Mesenchymal stem cell (in vitro differentiated cells and primary cell): ENCODE measurements around the gene YEATS4.

Experiments
- DNase-seq: peaks from one replicate; pipeline ENCODE4 v3.0.0-alpha.2; 2013
- H2AFZ ChIP-seq: one replicate; pipeline ENCODE4 v1.6.1; 2013; ENCODE audit warnings: low read depth, mild to moderate bottlenecking, control low read depth, inconsistent platforms, low read length, moderate library complexity
- H2AK5ac ChIP-seq: 2 replicates; pipeline ENCODE4 v1.6.1; 2013; ENCODE audit warnings: low read length, moderate library complexity, mild to moderate bottlenecking, inconsistent platforms; ENCODE audit not compliant: severe bottlenecking
- H2BK120ac ChIP-seq: one replicate; pipeline ENCODE4 v1.6.1; 2013; ENCODE audit warnings: low read depth, mild to moderate bottlenecking, inconsistent platforms, low read length, moderate library complexity
- H2BK12ac ChIP-seq, 2 experiments: one replicate each; pipeline ENCODE4 v1.6.1; 2013; ENCODE audit warnings: inconsistent platforms in 2 of 2, low read length in 2 of 2, mild to moderate bottlenecking in 2 of 2, moderate library complexity in 2 of 2, control low read depth in 1 of 2
- H2BK15ac ChIP-seq: one replicate; pipeline ENCODE4 v1.6.1; 2013; ENCODE audit warnings: mild to moderate bottlenecking, low read depth, inconsistent platforms; ENCODE audit not compliant: poor library complexity, severe bottlenecking
- H2BK5ac ChIP-seq: 2 replicates; pipeline ENCODE4 v1.6.1; 2013; ENCODE audit warnings: low read depth, mild to moderate bottlenecking, low read length, control low read depth, inconsistent platforms; ENCODE audit not compliant: poor library complexity, severe bottlenecking
- H3K14ac ChIP-seq, 2 experiments: one replicate each; pipeline ENCODE4 v1.6.1; 2013; ENCODE audit warnings: inconsistent platforms in 2 of 2, low read length in 2 of 2, control low read depth in 1 of 2, mild to moderate bottlenecking in 1 of 2, moderate library complexity in 1 of 2
- H3K18ac ChIP-seq, 2 experiments: one replicate each; pipeline ENCODE4 v1.6.1; 2013; ENCODE audit warnings: inconsistent platforms in 2 of 2, low read length in 2 of 2, control low read depth in 1 of 2, low read depth in 1 of 2, mild to moderate bottlenecking in 1 of 2
- H3K23ac ChIP-seq, 2 experiments: one replicate each; pipeline ENCODE4 v1.6.1; 2013; ENCODE audit warnings: inconsistent platforms in 2 of 2, low read length in 2 of 2, mild to moderate bottlenecking in 2 of 2, moderate library complexity in 2 of 2, control low read depth in 1 of 2
- H3K27ac ChIP-seq: 2 replicates; pipeline ENCODE4 v1.5.1; 2013; ENCODE audit warnings: mild to moderate bottlenecking, moderate library complexity, low read length, control low read depth, inconsistent platforms; ENCODE audit not compliant: poor library complexity, severe bottlenecking
- H3K27me3 ChIP-seq, 2 experiments: 2 replicates each; pipeline versions ENCODE4 v1.6.1 to v1.7.0; 2013; ENCODE audit warnings: low read length in 2 of 2, mild to moderate bottlenecking in 2 of 2, moderate library complexity in 2 of 2, control low read depth in 1 of 2, inconsistent platforms in 1 of 2; ENCODE audit not compliant: control insufficient read depth in 1 of 2, insufficient read depth in 1 of 2
- H3K36me3 ChIP-seq, 2 experiments: 2 replicates each; pipeline versions ENCODE4 v1.6.1 to v1.7.0; 2013; ENCODE audit warnings: low read length in 2 of 2, control low read depth in 1 of 2, inconsistent platforms in 1 of 2, low read depth in 1 of 2, mild to moderate bottlenecking in 1 of 2; ENCODE audit not compliant: insufficient read depth in 2 of 2, control insufficient read depth in 1 of 2
- H3K4ac ChIP-seq, 2 experiments: one replicate each; pipeline ENCODE4 v1.6.1; 2013; ENCODE audit warnings: inconsistent platforms in 2 of 2, low read length in 2 of 2, mild to moderate bottlenecking in 2 of 2, moderate library complexity in 2 of 2, control low read depth in 1 of 2, low read depth in 1 of 2
- H3K4me1 ChIP-seq: 2 replicates; pipeline ENCODE4 v1.6.1; 2013; ENCODE audit warnings: low read depth, low read length, control low read depth; ENCODE audit not compliant: control insufficient read depth, insufficient read depth
- H3K4me2 ChIP-seq: 2 replicates; pipeline ENCODE4 v1.6.1; 2013; ENCODE audit warnings: low read length, mild to moderate bottlenecking, inconsistent platforms; ENCODE audit not compliant: poor library complexity, severe bottlenecking
- H3K4me3 ChIP-seq, 2 experiments: 2 replicates each; pipeline versions ENCODE4 v1.5.1 to v1.7.0; 2013; ENCODE audit warnings: low read length in 2 of 2, mild to moderate bottlenecking in 2 of 2, control low read depth in 1 of 2, low read depth in 1 of 2; ENCODE audit not compliant: insufficient read depth in 1 of 2
- H3K79me1 ChIP-seq: replicated peaks from 2 replicates; pipeline ENCODE4 v1.6.1; 2013; ENCODE audit warnings: mild to moderate bottlenecking, control low read depth, low read length, inconsistent platforms; ENCODE audit not compliant: poor library complexity, severe bottlenecking
- H3K9ac ChIP-seq: 2 replicates; pipeline ENCODE4 v1.7.0; 2013; ENCODE audit warnings: mild to moderate bottlenecking, low read length, moderate library complexity
- H3K9me3 ChIP-seq: 2 replicates; pipeline ENCODE4 v1.7.0; 2013; ENCODE audit warnings: mild to moderate bottlenecking, low read length; ENCODE audit not compliant: control insufficient read depth
- H4K8ac ChIP-seq: one replicate; pipeline ENCODE4 v1.6.1; 2013; ENCODE audit warnings: inconsistent platforms, mild to moderate bottlenecking, low read length, moderate library complexity
- H4K91ac ChIP-seq: one replicate; pipeline ENCODE4 v1.6.1; 2013; ENCODE audit warnings: mild to moderate bottlenecking, low read length, inconsistent platforms
- WGBS: methylation state at CpG from one replicate; pipeline ENCODE4 v1.1.7; 2013; ENCODE audit warnings: mixed read lengths; 5-methylcytosine and 5-hydroxymethylcytosine counted together

YEATS4 gene

GRCh38 chr12:69389831-69390230 is 30.3 kb downstream of the YEATS4 start:
- DNase-seq: peak; percentile 54
- no peak overlapping the region for H3K23ac ChIP-seq

GRCh38 chr12:69392179-69392928 is 32.8 kb downstream of the YEATS4 start:
- Histone ChIP-seq H3K9ac (no peak overlapping the region), H3K4me3 (no peak overlapping the region), H2BK12ac (no peak overlapping the region), H2BK15ac (no peak overlapping the region), H3K27ac (no peak overlapping the region), H3K4me2 (no peak overlapping the region), H3K27me3 (no peaks in the 10 kb centered on the region), H3K18ac (no peak overlapping the region), H3K9me3 (peaks cover 5% of the 10 kb centered on the region), H4K91ac (no peak overlapping the region), H4K8ac (no peak overlapping the region), H2AFZ (no peak overlapping the region), H3K79me1 (peaks cover 7% of the 10 kb centered on the region), H3K36me3 (peaks cover 0 to 15% of the 10 kb centered on the region in 2 experiments), H3K23ac (no peak overlapping the region), H2BK5ac (no peak overlapping the region), H3K4ac (no peak overlapping the region), H2BK120ac (no peak overlapping the region), H2AK5ac (no peak overlapping the region), H3K14ac (no peak overlapping the region), H3K4me1 (no peaks in the 10 kb centered on the region)
- WGBS: no CpG with 5 or more reads among the region's 1 CpG
- DNase-seq: no peak

More at GRCh38 chr12:69389831-69390230, 30.3 kb downstream of the YEATS4 start:
- H3K4me1 ChIP-seq: no peaks in the 10 kb centered on the region
- no peak overlapping the region for H3K4me3 ChIP-seq
- H3K27ac ChIP-seq: no peak overlapping the region
- H3K4me2 ChIP-seq: no peak overlapping the region
- no peak overlapping the region for H2BK120ac ChIP-seq
- no peak overlapping the region for H3K14ac ChIP-seq
- no peak overlapping the region for H2AK5ac ChIP-seq
- no peak overlapping the region for H4K91ac ChIP-seq
- H3K9ac ChIP-seq: no peak overlapping the region
- no peak overlapping the region for H2BK12ac ChIP-seq
- peaks cover 7% of the 10 kb centered on the region for H3K79me1 ChIP-seq
- peaks cover 0 to 15% of the 10 kb centered on the region in 2 experiments for H3K36me3 ChIP-seq
- H3K27me3 ChIP-seq: no peaks in the 10 kb centered on the region
- H3K18ac ChIP-seq: no peak overlapping the region
- WGBS: no CpG with 5 or more reads among the region's 1 CpG
- no peak overlapping the region for H2BK5ac ChIP-seq
- no peak overlapping the region for H3K4ac ChIP-seq
- no peak overlapping the region for H4K8ac ChIP-seq
- no peak overlapping the region for H2AFZ ChIP-seq
- no peaks in the 10 kb centered on the region for H3K9me3 ChIP-seq
- H2BK15ac ChIP-seq: no peak overlapping the region

- no peak overlapping the region for H3K14ac ChIP-seq
- no peak overlapping the region for H2BK12ac ChIP-seq
- H3K18ac ChIP-seq: no peak overlapping the region
- H3K27me3 ChIP-seq: no peaks in the 10 kb centered on the region
- H3K23ac ChIP-seq: no peak overlapping the region
- no peak overlapping the region for H3K4me3 ChIP-seq
- H3K9me3 ChIP-seq: peaks cover 5% of the 10 kb centered on the region
- no peak overlapping the region for H4K91ac ChIP-seq
- no peak overlapping the region for H2AFZ ChIP-seq
- H3K4ac ChIP-seq: no peak overlapping the region
- WGBS: no CpG with 5 or more reads among the region's 1 CpG
- H2BK15ac ChIP-seq: no peak overlapping the region
- H3K27ac ChIP-seq: no peak overlapping the region
- H3K79me1 ChIP-seq: peaks cover 1% of the 10 kb centered on the region
- H3K36me3 ChIP-seq: peaks cover 0 to 7% of the 10 kb centered on the region in 2 experiments
- no peak overlapping the region for H2BK120ac ChIP-seq
- no peak overlapping the region for H3K4me2 ChIP-seq
- DNase-seq: no peak
- no peaks in the 10 kb centered on the region for H3K4me1 ChIP-seq
- H2BK5ac ChIP-seq: no peak overlapping the region
- H4K8ac ChIP-seq: no peak overlapping the region
- no peak overlapping the region for H3K9ac ChIP-seq
- no peak overlapping the region for H2AK5ac ChIP-seq
These were observed 36.5 kb downstream of the YEATS4 start for GRCh38 chr12:69396041-69396440.

- H2BK120ac ChIP-seq: no peak overlapping the region
- no peaks in the 10 kb centered on the region for H3K79me1 ChIP-seq
- peaks cover 5% of the 10 kb centered on the region for H3K9me3 ChIP-seq
- H2AFZ ChIP-seq: no peak overlapping the region
- 100% methylated on average over 1 of the region's 3 CpGs for WGBS
- no peak overlapping the region for H2AK5ac ChIP-seq
- no peaks in the 10 kb centered on the region for H3K36me3 ChIP-seq
- H4K8ac ChIP-seq: no peak overlapping the region
- H3K4me3 ChIP-seq: no peak overlapping the region
- no peak overlapping the region for H3K23ac ChIP-seq
- no peak overlapping the region for H3K4ac ChIP-seq
- H2BK15ac ChIP-seq: no peak overlapping the region
- H4K91ac ChIP-seq: no peak overlapping the region
- peaks cover 1% of the 10 kb centered on the region for H3K4me1 ChIP-seq
- no peak overlapping the region for H3K4me2 ChIP-seq
- no peak overlapping the region for H3K14ac ChIP-seq
- H2BK5ac ChIP-seq: no peak overlapping the region
- DNase-seq: no peak
- H2BK12ac ChIP-seq: no peak overlapping the region
- no peaks in the 10 kb centered on the region for H3K27me3 ChIP-seq
- H3K9ac ChIP-seq: no peak overlapping the region
- no peak overlapping the region for H3K27ac ChIP-seq
- no peak overlapping the region for H3K18ac ChIP-seq
These were observed 37.4 kb downstream of the YEATS4 start for GRCh38 chr12:69396963-69397362.
